GM13976 (cell line): ENCODE data around the gene RPSA.

Experiments used
- DNase-seq: peaks from one replicate; pipeline ENCODE4 v3.0.0; 2012; ENCODE audit warnings: low spot score
- in situ Hi-C: fragments of 300-500 bp; cut with MboI; formaldehyde crosslinking; loops from one replicate; pipeline ENCODE4 v1.12.0; 2022; ENCODE audit warnings: low sequenced_read_pairs, mixed read lengths, inconsistent platforms; ENCODE audit not compliant: unreplicated experiment
- TF ChIP-seq, protein P1 (sequence below): IDR thresholded peaks from 2 replicates; pipeline ENCODE4 v1.5.1; 2012; ENCODE audit warnings: borderline replicate concordance, mild to moderate bottlenecking; ENCODE audit not compliant: insufficient read depth; ENCODE audit errors: extremely low read depth, missing control alignments, control extremely low read depth

Gene RPSA

DNA sequence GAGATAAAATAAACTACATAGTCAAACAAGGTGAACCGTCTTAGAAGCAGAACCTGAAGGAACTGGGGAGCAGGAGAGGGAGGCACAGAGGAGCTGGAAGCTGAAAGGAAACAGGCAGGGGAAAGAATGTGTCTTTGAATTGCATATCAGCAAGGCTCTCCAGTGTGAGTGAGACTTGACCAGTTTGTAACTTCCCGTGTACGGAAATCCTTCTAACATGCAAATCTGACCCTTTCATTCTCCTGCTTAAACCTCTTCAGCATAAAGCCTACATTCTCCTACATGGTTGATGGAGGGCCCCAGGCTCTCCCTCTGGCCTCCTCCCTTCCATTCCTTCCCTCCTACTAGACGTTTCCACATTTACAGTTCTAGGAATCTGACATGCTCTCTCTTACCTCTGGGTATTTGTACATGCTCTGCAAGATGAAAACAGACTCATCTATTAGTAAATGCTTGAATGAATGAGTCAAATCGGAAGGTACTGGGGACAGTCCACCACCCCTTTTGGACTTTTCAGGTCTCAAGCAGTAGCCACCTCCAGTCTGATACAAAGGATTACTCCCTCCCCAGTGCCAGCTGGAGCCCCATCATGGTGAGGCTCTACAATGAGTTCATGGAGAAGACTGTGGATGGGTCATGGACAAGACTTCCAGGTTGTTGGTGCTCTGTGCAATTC, 29.4 kb upstream of the RPSA start:
- TF ChIP-seq, protein P1, sequence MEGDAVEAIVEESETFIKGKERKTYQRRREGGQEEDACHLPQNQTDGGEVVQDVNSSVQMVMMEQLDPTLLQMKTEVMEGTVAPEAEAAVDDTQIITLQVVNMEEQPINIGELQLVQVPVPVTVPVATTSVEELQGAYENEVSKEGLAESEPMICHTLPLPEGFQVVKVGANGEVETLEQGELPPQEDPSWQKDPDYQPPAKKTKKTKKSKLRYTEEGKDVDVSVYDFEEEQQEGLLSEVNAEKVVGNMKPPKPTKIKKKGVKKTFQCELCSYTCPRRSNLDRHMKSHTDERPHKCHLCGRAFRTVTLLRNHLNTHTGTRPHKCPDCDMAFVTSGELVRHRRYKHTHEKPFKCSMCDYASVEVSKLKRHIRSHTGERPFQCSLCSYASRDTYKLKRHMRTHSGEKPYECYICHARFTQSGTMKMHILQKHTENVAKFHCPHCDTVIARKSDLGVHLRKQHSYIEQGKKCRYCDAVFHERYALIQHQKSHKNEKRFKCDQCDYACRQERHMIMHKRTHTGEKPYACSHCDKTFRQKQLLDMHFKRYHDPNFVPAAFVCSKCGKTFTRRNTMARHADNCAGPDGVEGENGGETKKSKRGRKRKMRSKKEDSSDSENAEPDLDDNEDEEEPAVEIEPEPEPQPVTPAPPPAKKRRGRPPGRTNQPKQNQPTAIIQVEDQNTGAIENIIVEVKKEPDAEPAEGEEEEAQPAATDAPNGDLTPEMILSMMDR = no peak
- in situ Hi-C loops = loop anchor here (5.0 kb wide), 1 partner anchor 85 kb away; no protein-coding TSS in a partner anchor
- peak; percentile 18 for DNase-seq

- TF ChIP-seq, protein P1 = peak; percentile 80
- in situ Hi-C loops = loop anchor here (5.0 kb wide), 1 partner anchor 86 kb away; no protein-coding TSS in a partner anchor
- peak; percentile 70 for DNase-seq
Measured at GRCh38 chr3:39378088-39378487, 28.4 kb upstream of the RPSA start.

DNA sequence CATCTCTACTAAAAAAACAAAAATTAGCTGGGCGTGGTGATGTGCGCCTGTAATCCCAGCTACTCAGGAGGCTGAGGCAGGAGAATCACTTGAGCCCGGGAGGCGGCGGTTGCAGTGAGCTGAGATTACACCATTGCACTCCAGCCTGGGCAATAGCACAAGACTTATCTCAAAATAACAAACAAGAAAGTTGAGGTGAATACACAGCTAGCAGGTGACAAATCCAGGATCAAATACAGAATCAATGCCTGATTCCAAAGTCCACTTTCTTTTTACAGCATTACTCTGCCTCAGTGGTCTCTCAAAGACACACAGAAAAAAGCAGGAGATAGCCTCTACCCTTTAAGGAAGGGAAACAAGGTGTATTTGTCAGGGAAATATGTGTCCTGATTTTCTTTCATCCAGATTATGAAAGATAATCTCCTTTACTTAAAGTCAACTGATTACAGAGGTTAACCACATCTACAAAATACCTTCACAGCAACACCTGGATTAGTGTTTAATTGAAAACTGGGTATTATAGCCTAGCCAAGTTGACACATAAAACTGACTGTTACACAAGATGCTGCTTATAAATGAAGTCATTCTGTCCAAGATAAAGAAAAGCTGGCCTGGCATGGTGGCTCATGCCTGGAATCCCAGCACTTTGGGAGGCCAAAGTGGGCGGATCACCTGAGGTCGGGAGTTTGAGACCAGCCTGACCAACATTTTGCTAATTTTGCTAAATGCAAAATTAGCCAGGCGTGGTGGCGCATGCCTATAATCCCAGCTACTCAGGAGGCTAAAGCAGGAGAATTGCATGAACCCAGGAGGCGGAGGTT, 27.4 kb upstream of the RPSA start:
- in situ Hi-C loops = loop anchor here (5.0 kb wide), 1 partner anchor 87 kb away; no protein-coding TSS in a partner anchor
- TF ChIP-seq, protein P1 = no peak
- no peak for DNase-seq

DNA sequence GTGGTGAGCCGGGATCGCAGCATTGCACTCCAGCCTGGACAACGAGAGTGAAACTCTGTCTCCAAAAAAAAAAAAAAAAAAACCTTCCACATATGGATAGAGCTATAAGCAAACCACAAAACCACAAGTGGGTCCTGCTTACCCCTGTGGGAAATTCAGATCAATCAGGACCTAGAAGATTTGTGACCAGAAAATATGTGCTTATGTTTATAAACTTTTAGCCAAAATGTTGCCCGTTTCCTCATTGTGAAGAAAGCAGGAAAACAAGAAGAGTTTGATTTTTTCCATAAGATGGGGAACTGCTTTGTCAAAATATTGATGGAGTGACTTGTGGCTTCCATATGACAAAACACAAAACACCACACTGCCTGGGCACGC, 26.8 kb upstream of the RPSA start:
- peak; percentile 1 for DNase-seq
- TF ChIP-seq, protein P1 = no peak
- in situ Hi-C loops = loop anchor here (5.0 to 10.0 kb wide), 2 partner anchors 87 to 175 kb away; no protein-coding TSS in a partner anchor

DNA sequence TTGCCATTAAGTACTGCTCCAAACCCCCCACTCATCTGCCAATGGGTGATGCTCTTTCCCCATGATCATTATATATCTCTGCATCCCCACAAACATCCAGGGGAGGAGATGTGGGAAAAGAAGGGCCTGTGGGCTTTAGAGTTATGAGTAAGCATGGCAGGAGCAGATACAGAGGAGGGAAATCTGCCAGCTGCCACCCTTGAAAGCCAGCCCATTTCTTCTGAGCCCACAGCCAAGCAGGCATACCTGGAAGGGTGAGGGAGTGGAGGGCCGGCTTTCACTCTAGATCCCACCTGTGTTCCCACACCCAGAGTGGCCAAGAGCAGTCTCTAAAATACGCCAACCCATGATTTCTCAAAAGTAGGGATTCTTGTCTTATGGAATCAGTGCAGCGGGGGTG, 25.1 kb upstream of the RPSA start:
- DNase-seq = no peak
- in situ Hi-C loops = loop anchor here (10.0 kb wide), 1 partner anchor 177 kb away; no protein-coding TSS in a partner anchor
- TF ChIP-seq, protein P1 = no peak

DNA sequence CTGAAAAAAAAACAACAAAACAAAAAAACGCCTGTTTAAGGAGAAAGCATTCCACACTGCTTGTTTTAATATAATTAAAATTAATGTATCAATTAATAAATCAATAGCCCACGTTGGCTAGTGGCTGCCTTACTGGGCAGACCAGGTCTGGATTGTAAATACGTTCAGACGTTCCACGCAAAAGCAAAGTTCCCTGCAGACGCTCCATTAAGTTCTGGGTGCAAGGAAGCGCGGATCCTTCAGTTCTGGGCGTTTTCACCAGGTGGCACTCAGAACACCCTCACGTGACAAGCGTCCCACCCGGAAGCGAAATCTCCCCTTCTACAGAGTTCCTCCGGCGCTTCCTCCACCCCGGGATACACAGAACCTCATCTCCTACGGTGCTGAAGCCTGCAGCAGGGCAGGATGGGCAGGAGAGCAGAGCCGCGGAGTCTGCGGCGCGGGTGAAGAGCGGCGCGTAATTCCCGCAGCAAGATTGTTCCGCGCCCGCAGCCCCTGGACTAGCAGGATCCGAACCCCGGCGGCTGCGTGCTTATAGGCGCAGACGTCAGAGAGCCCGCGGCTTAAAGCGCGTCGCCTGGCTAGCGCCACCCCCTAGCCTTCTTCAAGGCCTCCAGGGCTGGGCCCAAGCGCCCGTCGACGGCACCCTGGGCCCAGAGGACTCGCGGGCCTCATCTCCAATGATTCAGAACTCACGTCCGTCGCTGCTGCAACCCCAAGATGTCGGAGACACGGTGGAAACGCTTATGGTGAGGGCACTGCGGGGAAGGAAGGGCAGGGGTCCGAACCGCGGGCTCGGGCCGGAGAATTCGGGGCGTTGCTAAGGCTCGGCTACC, 23.3 kb upstream of the RPSA start, which contains the start of gene SLC25A38:
Gene SLC25A38 (plus strand): TSS at position 326 of the 836 bp plus-strand sequence. CDS start 355 bp downstream, at position 681.
- in situ Hi-C loops = loop anchor here (10.0 kb wide), 1 partner anchor 178 kb away; no protein-coding TSS in a partner anchor
- peak; percentile 88 for DNase-seq
- TF ChIP-seq, protein P1 = no peak
